IPS-15b (cell line): ENCODE measurements around the gene CEP95.

Source experiments
- H3K27me3 ChIP-seq: one replicate; pipeline ENCODE4 v1.6.1; 2013; ENCODE audit warnings: low read length; ENCODE audit not compliant: control insufficient read depth, insufficient read depth
- H3K36me3 ChIP-seq: one replicate; pipeline ENCODE4 v1.6.1; 2013; ENCODE audit warnings: low read length; ENCODE audit not compliant: control insufficient read depth, insufficient read depth
- H3K4me1 ChIP-seq: one replicate; pipeline ENCODE4 v1.6.1; 2013; ENCODE audit warnings: mild to moderate bottlenecking, low read length; ENCODE audit not compliant: control insufficient read depth, insufficient read depth
- H3K4me3 ChIP-seq: one replicate; pipeline ENCODE4 v1.5.1; 2013; ENCODE audit warnings: low read depth, low read length
- H3K9ac ChIP-seq: one replicate; pipeline ENCODE4 v1.6.1; 2013; ENCODE audit warnings: low read depth, mild to moderate bottlenecking, low read length
- H3K9me3 ChIP-seq: one replicate; pipeline ENCODE4 v1.6.1; 2013; ENCODE audit warnings: mild to moderate bottlenecking, low read length; ENCODE audit not compliant: control insufficient read depth, insufficient read depth

CEP95 gene

DNA sequence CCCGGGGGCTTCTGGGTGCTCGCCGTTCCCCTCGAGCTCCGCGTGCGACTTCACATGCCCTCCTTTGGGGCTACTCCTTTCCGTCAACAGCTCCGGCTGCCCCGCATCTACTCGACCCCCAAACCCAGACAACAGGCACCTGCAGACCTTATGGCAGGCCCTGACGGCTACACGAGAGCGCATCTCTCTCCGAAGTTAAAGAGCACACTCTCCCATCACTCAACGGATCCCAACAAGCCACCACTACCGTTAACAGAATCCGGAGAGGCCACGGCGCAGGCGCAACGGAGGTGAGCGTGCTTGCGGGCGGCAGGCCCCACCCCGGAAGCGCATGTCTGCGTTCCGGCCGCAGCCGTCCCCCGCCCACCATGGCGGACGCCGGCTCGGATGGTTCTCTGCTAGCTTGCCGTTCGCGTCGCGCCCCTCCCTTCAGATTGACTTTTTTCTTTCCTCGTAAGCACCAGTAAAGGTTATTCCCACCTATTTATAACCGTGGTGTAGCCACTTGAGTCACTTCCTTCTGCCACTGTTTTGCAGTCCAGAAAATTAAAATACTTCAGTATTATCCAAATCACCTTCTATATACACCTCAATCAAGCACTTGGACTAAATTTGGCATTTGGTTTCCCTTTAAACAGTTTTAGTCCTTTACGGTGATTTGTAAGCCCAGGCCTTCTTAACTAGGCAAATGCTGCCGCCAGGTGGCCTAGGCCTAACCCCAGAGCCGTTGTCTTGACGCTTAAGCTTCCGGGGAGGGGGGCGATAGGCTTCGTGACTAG, 9.8 kb upstream of the CEP95 start, which contains the start of gene POLG2:
TSS of gene POLG2 (minus strand) at position 269 of the 779 bp plus-strand sequence. CDS start at position 183, 86 bp downstream.
- Histone ChIP-seq H3K27me3 (no peaks in the 10 kb centered on the region), H3K4me3 (peak within 1 kb of the TSS; percentile 79), H3K9me3 (no peaks in the 10 kb centered on the region), H3K4me1 (no peaks in the 10 kb centered on the region), H3K36me3 (peaks cover 24% of the 10 kb centered on the region), H3K9ac (peak within 1 kb of the TSS; percentile 74)

DNA sequence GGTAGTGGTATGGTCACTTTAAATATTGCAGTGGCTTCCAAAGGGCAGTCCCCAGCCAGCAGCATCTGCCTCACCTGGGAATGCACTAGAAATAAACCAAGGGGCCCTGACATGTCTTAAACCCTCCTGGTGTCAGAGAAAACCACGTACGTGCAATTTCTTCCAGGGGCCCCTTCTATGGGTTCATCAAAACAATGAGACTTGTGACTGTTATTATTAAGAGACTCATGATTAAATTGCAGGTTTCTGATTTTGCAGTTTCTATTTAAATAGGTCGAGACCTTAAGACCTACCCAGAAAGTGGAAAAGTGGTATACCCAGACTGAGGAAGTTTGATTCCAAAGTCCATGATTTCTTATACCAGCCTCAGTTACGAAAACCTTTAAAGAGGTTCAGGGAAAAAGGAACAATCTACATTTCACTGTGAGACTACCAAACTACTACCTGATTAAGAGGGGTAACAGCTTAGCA, 9.2 kb upstream of the CEP95 start:
- H3K36me3 ChIP-seq, result peaks cover 30% of the 10 kb centered on the region
- no peaks in the 10 kb centered on the region for H3K27me3 ChIP-seq
- H3K4me3 ChIP-seq, result peak overlapping the region; percentile 79
- H3K4me1 ChIP-seq, result no peaks in the 10 kb centered on the region
- peak overlapping the region; percentile 62 for H3K9ac ChIP-seq
- H3K9me3 ChIP-seq, result no peaks in the 10 kb centered on the region

DNA sequence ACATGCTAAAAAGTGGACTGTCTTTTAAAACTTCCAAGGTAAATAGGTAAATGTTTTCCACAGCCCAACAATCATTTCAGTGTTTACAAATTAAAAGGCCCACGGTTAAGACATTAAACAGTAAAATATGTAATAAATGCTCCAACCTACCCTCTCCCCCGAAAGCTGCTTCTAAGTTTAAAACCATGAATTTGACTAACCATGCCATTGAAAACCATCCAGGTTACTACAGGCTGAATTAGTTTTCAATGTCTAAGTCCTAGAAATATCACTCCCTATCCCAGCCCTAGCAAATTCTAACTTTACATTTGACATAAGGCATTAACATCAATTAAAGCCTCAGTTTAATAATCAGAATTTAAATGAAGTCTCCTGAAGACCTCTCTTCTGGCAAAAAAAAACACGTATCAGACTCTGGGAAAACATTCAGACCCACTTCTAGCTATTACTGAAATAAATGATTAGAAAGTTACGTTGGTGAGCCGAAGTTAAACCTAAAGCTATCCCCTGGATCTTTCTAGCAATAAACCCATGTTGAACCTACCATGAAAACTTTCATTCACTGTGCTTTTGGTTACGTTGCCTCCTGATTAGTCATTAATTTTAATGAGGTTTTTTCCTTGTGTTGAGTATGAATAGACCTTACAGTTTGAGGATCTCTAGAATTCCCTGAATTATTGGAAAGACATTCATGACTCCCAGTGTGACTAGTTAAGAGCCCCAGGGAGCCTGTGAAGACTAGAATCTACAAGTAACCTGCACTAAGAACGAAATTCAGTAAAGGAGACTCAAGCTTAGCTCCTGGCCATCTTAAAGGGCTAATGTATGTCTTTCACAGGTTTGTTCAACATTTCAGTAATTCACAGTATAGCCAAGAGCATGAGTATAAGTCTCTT, 8.2 kb upstream of the CEP95 start:
- H3K4me1 ChIP-seq, result no peaks in the 10 kb centered on the region
- no peaks in the 10 kb centered on the region for H3K9me3 ChIP-seq
- H3K27me3 ChIP-seq, result no peaks in the 10 kb centered on the region
- H3K9ac ChIP-seq, result no peak overlapping the region
- H3K36me3 ChIP-seq, result peaks cover 37% of the 10 kb centered on the region
- no peak overlapping the region for H3K4me3 ChIP-seq

DNA sequence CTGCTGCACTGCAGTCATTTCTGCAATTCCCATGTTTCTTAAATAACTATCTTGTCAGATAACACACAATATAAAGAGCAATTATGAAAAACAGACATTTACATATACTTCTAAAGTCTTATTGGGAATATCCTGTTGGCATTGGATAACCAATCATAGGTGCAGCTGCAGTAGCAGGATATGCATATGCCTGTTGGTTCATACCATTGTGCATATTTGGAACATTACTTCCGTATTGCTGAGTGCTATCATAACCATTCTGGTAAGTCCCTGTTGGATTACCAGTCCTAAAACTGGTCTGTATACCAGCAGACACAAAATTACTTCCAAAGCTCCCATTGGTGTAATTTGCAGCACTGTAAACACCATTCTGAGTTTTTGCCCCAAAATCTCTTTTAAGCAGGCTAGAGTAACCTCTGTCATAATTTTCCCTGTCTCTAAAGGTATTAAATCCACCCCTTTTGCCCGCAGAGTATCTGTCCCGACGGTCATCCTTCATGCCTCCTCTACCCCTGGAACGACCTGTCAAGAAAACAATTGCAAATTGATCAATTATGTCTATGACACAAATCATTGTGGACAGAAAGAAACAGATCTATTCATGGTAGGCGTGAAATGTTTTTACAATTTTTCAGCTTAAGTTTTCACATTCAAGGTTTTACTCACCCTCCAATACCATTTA, 6.8 kb upstream of the CEP95 start:
- Histone ChIP-seq H3K36me3 (peaks cover 44% of the 10 kb centered on the region), H3K9me3 (no peaks in the 10 kb centered on the region), H3K4me1 (no peaks in the 10 kb centered on the region), H3K9ac (no peak overlapping the region), H3K27me3 (no peaks in the 10 kb centered on the region), H3K4me3 (no peak overlapping the region)

DNA sequence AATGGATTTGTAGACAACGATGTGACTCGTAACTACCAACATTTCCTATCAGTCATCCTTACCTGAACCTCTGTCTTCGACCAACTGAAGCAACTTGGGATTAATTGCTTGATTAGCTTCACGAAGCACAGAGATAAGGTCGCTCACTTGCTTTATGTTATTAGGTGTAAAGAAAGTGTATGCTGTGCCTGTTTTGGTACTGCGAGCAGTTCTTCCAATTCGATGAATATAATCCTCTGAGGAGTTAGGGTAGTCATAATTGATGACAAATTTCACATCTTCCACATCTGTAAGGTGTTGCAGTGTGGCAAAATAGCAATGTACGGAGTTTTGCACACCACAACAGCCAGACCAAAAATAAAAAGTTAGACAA, 6.3 kb upstream of the CEP95 start:
- H3K9me3 ChIP-seq, result no peaks in the 10 kb centered on the region
- H3K9ac ChIP-seq, result no peak overlapping the region
- peaks cover 44% of the 10 kb centered on the region for H3K36me3 ChIP-seq
- H3K4me3 ChIP-seq, result no peak overlapping the region
- H3K27me3 ChIP-seq, result no peaks in the 10 kb centered on the region
- no peaks in the 10 kb centered on the region for H3K4me1 ChIP-seq

DNA sequence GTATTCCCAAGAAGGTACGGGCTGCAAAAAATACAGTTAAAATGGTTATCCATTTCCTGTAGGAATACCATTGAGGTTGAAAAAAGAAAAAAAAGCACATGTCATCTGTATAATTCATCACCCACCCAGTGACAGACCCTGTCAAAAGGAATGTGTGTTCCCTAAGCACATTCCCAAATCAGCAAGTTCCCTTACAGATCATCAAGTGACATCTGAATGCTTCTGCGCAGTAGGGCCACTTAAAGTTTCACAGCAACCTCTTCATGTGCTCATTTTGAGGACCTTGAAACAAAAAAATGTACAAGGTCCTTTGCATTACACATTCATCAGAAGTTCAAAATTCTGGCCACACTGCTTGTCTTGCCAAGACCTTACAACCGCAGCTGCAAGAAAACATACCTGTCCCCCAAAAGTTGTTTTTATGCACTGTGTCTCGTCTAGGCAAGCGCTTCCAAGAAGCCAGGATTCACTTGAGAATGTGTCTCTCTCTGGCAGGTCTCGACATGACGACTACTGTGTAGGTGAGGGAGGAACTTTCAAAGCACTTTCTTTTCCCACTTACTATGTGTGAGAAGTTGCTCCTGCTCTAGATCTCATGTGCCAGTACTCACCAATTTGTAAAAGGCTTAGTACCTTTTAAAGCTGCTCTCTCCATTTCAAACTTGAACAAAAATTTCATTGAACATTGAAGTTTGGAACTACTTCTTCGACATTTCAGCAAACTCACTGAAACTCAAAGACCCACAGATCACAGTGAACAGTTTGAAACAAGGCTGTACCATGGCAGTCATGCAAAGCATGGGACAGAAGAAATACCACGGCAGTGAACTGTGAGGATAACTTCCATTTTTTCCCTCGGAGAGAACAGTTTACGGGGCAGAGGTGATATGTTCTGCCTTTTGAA, 5.7 kb upstream of the CEP95 start:
- Histone ChIP-seq H3K9me3 (no peaks in the 10 kb centered on the region), H3K9ac (no peak overlapping the region), H3K36me3 (peaks cover 44% of the 10 kb centered on the region), H3K27me3 (no peaks in the 10 kb centered on the region), H3K4me1 (no peaks in the 10 kb centered on the region), H3K4me3 (no peak overlapping the region)

DNA sequence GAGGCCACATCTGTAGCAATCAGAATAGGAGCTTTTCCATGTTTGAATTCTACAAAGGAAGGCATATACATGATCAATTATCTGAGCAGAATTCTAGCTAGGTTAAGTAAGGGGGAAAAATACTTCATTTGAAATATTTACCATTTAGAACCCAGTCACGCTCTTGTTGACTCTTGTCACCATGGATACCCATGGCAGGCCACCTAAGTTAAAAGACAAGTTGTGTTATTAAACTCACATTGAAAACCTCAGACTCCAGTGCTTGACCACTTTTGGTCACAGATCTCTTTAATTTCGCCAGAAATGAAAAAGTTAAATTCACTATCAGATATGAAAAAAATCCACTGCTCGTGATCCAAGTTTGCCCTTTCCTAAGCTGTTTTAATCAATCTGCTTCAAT, 4.8 kb upstream of the CEP95 start:
- H3K9ac ChIP-seq, result no peak overlapping the region
- peaks cover 44% of the 10 kb centered on the region for H3K36me3 ChIP-seq
- no peaks in the 10 kb centered on the region for H3K9me3 ChIP-seq
- no peaks in the 10 kb centered on the region for H3K4me1 ChIP-seq
- H3K4me3 ChIP-seq, result no peak overlapping the region
- no peaks in the 10 kb centered on the region for H3K27me3 ChIP-seq

DNA sequence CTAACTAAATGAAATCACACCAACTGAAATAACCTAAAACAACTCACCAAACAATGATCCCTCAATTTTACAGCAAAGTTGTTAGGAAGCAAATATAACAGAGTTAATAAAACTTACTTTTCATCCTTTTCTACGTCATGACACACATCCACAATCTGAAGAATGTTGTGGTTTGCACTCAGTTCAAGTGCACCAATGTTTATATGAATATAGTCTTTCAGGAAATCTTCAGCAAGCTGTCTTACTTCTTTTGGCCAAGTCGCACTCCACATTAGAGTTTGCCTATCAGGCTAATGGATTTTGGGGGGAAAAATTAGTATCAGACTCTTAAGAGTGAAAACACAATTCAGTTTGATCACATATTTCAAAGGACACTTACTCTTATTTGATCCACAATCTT, 4.0 kb upstream of the CEP95 start:
- no peak overlapping the region for H3K9ac ChIP-seq
- no peaks in the 10 kb centered on the region for H3K4me1 ChIP-seq
- H3K27me3 ChIP-seq, result no peaks in the 10 kb centered on the region
- no peaks in the 10 kb centered on the region for H3K9me3 ChIP-seq
- H3K36me3 ChIP-seq, result peaks cover 44% of the 10 kb centered on the region
- no peak overlapping the region for H3K4me3 ChIP-seq

DNA sequence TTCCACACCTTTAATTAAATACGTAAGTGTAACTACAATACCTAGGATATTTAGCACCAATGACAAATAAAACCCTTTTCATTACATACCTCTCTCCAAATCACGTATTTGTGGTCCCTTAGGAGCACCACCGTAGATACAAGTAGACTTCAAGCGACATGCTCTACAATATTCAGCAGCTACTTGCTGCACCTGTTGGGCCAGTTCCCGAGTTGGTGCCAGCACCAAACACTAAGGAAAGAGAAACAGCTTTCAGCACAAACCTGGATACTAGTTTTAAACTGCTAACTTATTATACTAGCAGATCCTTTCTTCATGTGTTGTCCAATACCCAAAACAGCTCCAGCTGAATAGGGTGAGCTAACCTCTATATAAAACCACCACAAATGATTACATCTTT, 3.4 kb upstream of the CEP95 start:
- Histone ChIP-seq H3K27me3 (no peaks in the 10 kb centered on the region), H3K4me3 (no peak overlapping the region), H3K4me1 (no peaks in the 10 kb centered on the region), H3K9me3 (no peaks in the 10 kb centered on the region), H3K9ac (no peak overlapping the region), H3K36me3 (peaks cover 44% of the 10 kb centered on the region)

DNA sequence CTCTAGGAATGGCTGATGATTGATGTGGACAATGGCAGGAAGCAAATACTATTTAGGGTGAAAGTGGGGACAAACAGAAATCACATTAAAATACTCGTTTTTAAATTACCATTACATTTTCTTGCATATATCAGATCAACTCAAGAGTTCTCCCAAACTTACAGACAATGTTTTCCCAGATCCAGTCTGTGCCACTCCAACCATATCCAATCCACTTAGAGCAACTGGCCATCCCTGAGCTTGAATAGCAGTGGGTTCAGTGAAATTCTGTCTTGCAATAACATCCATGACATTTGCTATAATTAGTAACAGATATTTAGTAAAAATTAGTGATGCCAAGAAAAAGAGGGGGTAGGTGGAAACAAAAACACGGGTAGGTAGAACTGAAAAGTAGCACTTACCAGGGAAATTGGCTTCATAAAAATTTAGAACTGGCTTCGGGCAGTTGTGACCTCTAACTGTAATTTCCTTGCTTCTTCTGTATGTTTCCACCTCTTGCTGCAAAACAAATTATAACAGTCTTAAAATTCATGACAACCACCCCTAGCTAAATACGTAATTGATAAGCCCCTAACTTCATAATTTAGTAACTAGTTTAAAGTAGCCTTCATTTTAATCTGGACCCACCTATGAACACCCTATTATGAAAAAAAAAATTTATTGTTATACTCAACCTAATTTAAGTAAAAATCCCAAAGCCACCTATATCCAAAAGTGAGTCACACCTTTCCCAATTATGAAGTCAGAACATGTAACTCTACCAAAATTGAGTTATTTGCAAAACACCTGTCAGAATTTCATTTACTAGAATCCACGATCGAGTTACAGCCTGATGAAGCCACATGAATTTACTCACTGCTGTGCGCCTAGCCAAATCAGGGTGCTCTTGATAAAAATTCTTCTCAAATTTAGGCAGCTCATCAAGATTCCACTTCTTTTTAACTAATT, 2.7 kb upstream of the CEP95 start:
- peak overlapping the region; percentile 98 for H3K4me3 ChIP-seq
- no peaks in the 10 kb centered on the region for H3K27me3 ChIP-seq
- peak overlapping the region; percentile 100 for H3K9ac ChIP-seq
- no peaks in the 10 kb centered on the region for H3K9me3 ChIP-seq
- no peaks in the 10 kb centered on the region for H3K4me1 ChIP-seq
- H3K36me3 ChIP-seq, result peaks cover 44% of the 10 kb centered on the region
